ENCODE data around the gene RND1.

The RND1 gene

DNA sequence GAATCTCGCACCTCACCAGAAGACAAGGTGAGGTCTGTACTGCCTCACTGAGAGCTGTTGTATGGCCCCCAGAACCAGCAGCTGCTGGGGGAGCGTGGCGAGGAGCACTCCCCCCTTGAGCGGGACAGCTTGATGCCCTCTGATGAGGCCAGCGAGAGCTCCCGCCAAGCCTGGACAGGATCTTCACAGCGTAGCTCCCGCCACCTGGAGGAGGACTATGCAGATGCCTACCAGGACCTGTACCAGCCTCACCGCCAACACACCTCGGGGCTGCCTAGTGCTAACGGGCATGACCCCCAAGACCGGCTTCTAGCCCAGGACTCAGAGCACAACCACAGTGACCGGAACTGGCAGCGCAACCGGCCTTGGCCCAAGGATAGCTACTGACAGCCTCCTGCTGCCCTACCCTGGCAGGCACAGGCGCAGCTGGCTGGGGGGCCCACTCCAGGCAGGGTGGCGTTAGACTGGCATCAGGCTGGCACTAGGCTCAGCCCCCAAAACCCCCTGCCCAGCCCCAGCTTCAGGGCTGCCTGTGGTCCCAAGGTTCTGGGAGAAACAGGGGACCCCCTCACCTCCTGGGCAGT lies 38.1 kb downstream of the RND1 start:
- no peak for DNase-seq (ENCODE audit: low spot score)

DNA sequence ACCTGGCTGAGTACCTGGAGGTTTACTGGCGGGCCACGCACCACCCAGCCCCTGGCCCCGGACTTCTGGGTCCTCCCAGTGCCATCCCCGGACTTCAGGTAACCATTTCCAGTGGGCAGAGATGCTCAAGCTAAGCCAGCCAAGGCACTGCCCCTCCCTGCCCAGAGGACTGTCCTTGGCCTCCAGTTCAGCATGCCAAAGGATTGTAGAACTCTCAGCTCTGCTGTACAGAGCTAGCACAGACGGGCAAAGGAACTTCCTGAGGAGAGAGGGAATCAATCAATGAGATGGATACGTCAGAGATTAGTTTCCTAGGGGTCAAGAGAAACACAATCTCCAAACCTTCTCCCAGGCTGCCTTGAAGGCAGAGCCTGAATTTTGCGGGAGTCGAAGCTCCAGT lies 38.6 kb downstream of the RND1 start:
- no peak for DNase-seq (ENCODE audit: low spot score)

DNA sequence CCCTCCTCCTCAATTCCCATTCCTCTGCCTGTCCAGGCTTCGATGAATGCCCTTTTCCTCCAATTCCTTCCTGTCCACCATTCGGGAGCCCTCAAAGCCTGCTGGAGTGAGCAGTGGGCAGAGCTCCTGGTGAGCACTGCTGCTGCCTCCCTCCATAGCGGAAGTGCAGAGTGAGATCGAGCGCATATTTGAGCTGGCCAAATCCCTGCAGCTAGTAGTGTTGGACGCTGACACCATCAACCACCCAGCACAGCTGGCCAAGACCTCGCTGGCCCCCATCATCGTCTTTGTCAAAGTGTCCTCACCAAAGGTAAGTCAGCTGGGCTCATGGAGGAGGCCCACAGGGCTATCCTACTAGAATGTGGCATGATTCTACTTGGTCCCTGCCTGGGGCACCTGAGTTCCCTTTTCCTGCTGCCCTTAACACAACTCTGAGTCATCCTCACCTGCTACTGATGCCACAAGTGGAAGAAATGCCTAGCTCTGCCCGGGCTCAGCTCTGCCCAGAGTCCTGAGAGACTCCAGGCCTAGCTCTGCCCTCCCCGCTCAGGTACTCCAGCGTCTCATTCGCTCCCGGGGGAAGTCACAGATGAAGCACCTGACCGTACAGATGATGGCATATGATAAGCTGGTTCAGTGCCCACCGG lies 39.3 kb downstream of the RND1 start:
- no peak for DNase-seq (ENCODE audit: low spot score)

GRCh38 chr12:48824905-48825304 lies 40.8 kb downstream of the RND1 start:
- no peak for DNase-seq (ENCODE audit: low spot score)

GRCh38 chr12:48824112-48824511 lies 41.6 kb downstream of the RND1 start:
- no peak for DNase-seq (ENCODE audit: low spot score)

DNA sequence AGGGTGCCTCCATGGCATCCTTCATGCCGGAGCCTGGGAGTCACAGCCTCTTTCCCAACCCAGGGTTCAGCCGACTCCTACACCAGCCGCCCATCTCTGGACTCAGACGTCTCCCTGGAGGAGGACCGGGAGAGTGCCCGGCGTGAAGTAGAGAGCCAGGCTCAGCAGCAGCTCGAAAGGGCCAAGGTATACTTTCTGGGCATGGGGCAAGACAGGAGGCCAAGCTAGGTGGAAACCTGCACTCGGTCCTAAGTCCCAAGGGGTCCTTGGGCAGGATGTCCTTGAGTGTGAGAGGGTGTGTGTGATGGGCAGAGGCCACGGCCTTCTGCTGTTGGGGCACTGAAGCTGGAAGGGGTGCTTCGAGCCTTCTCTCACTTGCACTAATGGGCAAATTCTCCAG lies 42.4 kb downstream of the RND1 start:
- no peak for DNase-seq (ENCODE audit: low spot score)

GRCh38 chr12:48822711-48823110 lies 43.0 kb downstream of the RND1 start:
- DNase-seq (ENCODE audit: low spot score): no peak

DNA sequence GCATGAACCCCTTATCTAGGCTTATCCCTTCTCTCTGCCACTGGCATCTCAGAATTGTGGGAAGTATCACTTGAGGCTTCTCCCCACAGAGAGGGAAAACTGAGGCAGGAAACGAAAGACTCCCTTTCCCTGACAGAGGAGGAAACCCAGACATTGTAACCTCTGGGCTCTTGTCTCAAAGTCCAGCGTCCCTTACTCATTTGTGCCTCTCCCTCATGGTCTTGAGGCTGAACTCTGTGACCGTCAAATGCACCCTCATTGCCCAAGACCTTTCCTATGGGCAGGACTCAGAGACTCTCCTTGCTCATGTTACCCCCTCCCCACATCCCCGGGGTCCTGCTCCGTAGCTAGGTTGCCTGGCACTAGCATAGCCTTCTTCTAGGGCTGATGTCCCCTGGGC lies 43.5 kb downstream of the RND1 start:
- DNase-seq (ENCODE audit: low spot score): no peak

- no peak for DNase-seq (ENCODE audit: low spot score)
Measured at GRCh38 chr12:48819986-48820725, 45.5 kb downstream of the RND1 start.

DNA sequence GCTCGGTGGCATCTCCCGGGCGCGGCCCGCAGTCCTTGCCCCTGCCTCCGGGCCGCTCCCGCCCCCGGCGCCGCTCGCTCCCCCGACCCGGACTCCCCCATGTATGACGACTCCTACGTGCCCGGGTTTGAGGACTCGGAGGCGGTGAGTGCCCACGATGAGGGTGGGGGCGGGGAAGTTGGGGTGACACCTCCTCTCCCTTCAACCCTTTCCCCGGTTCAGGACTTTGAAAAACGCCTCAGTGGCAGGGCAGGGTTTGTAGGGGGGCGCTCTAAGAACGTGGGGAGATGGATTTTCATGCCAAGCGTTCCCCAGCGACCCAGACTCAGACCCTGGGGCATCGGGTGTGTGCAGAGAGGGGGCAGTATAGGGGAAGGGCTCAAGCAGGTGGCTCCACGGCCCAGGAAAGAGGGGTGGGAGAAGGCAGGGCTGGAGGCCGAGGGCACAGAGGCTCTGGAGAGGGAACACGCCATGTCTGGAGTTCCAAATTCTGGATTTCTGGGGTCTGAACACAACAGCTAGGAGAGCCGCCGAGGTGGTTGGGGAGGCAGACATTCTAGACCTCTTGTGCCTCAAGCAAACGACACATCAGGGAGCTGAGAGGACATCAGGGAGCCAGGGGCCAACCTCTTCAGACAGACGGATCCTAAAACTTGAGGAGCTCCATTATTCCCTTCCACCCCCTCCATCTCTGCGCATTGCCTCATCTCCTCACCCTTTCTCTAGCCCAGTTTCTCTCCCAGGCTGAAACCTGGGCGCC lies 46.7 kb downstream of the RND1 start:
- DNase-seq (ENCODE audit: low spot score): no peak

GRCh38 chr12:48817873-48818830 lies 47.5 kb downstream of the RND1 start, which contains the start of gene CACNB3:
Gene CACNB3, plus strand, starts transcription at chr12:48818496. Its CDS starts 434 bp downstream, at chr12:48818930.
- DNase-seq (ENCODE audit: low spot score): peak; percentile 83

DNA sequence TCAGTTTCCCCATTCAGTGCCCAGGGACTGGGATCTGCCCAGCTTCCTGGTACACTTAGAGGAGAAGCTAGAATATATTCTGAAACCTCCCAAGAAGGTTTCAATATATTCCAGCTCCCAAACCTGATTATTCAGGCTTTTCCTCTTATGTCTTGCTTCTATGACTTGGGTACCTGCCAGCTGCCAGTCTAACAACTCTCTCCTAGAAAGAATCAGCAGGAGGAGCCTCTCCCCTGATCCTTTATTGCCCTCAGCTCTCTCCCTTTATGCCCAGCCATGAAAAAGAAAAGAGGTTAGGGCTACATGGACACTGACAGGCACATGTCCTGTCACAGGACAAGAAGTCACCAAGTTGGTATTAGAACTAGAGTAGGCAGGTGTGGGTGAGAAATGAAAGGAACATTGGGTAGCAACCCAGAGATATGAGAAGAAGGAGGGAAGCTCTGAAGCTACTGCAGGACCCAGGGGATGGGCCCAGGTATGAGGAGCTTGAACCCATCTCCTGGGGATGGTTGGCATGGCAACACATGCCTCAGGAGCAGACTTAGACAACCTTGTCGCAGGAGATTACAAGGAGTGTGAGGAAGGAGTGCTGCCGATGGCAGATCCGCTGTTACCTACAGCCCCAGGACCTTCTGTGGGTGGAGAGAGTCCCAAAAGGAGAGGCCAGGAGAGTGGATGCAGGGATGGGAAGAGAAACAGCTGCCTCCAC lies 49.4 kb downstream of the RND1 start:
- no peak for DNase-seq (ENCODE audit: low spot score)

DNA sequence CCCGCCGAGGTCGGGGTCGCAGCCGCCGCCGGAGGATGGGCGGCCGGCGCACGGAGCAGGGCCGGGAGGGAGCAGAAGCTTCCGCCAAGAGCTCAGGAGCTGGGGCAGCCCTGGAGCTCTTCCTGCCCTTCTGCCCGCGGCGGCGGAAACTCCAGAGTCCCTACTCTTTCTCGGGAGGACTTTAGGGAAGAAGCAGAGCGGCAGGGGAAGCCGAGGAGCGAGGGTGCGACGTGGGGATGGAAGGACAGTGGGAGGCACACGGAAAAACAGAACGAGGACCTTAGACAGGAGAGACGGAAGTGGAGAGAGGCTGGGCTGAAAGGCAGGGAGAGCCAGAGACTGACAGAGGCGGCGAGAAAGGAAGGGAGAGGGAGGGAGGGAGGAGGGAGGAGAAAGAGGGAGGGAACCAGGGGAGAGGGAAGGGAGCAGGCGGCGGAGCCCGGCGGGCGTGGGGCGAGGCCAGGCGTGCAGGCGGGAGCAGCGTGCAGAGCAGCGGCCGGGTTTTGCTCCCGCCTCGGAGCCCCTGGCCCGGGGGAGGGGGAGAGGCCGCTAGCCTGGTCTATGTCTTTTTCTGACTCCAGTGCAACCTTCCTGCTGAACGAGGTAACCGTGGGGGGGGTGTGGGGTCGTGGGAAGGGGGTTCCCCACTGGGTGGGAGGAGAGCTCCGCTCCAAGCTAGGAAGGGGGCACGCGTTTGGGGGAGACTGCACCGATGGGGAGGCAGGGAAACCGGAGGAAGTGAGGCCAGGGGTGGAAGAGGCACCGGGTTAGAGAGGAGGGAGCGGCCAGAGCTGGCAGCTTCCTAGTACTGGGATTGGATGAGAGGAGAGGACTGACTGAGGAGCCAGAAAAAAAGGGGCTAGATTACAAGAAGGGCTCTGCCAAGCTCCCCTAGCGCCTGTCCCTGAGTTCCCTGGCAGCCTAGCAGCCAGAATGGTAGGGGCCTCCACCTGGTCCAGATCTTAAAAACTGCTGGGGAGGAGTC lies 50.3 kb downstream of the RND1 start:
- DNase-seq (ENCODE audit: low spot score): peak; percentile 88

DNA sequence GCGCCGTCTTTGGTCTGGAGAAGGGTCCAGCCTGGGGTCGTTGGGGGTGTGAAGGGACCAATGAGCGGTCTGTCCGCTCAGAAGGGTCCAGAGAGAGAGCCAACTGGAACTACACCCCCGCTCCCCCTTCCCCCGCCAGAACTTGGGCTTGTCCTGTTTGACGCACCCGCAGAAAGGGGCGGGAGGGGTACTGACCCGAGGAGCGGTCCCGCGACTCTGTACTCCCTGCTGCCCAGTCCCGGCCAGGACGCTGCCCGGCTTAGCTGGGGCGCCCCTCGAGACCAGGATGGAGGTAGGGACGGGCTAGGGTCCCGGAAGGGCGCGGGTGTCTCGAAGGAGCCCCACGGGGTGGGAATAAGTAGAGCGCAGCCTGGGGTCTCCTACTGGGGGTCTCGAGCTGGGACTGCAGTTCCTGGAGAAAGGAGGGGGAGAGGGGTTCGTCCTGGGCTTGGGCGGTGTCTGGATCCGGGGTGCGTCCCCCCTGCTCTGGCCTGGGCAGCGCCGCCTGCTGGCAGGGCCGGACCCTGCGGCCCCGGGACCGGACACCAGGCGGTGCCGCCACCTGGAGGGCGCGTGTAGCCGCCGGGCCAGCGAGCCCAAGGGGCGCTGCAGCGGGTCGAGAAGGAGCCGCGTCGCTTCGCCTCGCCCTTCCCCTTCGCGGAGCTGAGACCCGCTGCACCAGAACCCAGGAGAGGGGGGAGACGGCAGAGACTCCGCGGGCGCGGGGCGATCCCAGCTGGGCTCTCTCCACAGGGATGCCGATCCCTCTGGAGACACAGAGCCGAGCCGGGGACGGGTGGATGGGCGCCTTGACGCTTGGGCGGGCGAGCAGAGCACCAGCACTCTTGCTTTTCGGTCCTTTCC lies 51.2 kb downstream of the RND1 start:
- DNase-seq (ENCODE audit: low spot score): peak; percentile 93

DNA sequence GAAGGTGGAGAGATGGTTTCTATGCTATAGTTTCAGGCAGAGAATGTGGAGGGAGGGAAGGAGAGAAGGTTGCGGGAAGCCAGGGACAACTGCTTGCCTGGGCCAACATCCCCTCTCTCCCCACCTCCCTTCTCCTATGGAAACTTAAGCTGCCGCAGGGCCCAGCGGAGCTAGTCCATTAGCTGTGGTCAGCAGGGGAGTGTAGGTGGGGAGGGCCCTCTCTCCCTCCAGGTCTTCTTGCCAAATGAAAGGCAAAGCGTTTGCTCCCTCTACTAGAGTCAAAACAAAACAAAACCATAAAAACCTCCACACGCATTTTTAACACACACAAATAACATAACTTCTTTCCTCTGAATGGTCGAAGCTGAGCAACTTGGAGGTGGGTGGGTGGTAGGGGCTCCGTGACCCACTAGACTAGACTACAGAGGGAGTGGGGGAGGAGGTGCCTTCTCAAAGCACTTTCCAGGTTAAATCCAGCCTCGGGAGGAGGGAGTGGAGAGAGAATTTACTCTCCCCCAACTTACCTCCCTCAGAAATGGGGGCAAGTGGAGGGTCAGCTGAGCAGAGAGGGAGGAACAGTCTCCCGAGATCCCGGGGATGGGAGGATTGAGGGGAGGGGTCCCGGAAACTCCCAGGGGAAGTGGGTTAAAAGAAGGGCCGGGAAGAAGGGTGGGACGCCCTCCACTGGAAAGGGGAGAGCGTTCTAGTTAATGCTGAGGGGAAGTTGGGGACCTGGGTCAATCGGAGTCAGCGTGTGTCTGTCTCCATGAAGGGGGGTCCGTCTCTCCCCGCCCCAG lies 52.0 kb downstream of the RND1 start:
- DNase-seq (ENCODE audit: low spot score): no peak

DNA sequence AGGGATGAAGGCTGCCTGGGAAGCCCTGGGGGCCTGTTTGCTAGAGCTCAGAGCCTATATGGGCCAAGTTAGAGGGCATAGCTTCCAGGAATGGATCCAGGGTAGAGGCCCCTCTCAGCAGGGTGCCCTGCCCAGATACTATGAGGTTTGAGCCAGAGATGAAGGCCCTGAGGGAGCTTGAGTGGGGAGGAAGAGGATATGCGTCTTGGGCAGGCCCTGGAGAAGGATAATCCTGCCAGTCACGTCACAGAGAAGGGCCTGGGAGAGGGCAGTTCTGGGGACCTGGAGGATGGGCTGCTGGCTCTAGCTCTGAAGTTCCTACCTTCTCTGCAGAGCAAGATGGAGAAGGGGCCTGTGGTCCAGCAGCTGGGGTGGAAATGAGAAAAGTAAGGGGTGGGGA lies 53.3 kb downstream of the RND1 start:
- DNase-seq (ENCODE audit: low spot score): no peak

DNA sequence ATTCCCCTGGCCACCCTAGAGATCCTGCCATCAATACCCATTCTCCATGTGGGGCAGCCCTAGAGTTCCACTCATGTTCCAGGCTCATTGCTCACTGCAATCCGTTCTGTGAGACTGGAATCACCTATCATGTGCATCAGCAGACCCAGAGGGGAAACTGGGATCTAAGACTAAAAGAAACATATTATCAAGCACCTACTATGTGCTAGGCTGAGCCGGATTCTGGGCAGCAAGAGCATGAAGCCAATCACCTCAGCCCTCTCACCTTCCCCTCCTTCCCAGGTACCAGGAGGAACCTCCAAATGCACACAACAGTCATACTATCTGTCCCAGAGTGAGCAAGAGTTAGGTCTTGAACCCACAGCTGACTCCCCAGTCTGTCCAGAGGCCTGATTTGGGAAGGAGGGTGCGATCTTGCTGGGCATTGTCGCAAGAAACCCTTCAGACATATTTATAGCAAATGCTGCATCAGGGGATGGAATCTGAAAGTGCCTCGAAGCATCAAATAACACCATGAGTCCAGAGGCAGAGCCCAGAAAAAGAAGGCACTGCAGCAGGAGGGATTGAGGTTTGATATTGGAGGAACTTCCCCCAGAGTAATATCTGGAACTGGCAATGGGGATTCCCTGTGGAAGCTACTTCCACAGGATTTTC lies 54.1 kb downstream of the RND1 start:
- DNase-seq (ENCODE audit: low spot score): no peak
